B cell (primary cell): ENCODE measurements around the gene DCP1A. TPM values are rescaled to one million over a fixed set of nuclear protein-coding genes. Genes with fewer than 3 reads are reported as not detected.
"Not testable (repeated sequence)": the region's sequence is repeated elsewhere in the genome, so short reads cannot be mapped to it uniquely, and the experiment has no call there.

ENCODE experiments used
- ATAC-seq: fragments of 200-7000 bp; cut with Tn5 transposase; one replicate; pipeline ENCODE4 v1.10.0; 2021; ENCODE audit warnings: low read depth, mild to moderate bottlenecking, moderate number of reproducible peaks, moderate library complexity
- CTCF ChIA-PET: fragments of 350-600 bp; sonication (Branson Sonifier 250); formaldehyde crosslinking; loops from one replicate; lab custom pipeline; 2021; ENCODE audit warnings: antibody characterized with exemption, inconsistent platforms; lab: Charles Lee
- POLR2A ChIA-PET: fragments of 350-600 bp; sonication (Branson Sonifier 250); formaldehyde crosslinking; loops from one replicate; lab custom pipeline; 2021; ENCODE audit warnings: antibody characterized with exemption; lab: Charles Lee
- DNase-seq: peaks from one replicate; pipeline ENCODE4 v3.0.0; 2013
- H2AFZ ChIP-seq: 2 replicates; pipeline ENCODE4 v1.6.1; 2012; ENCODE audit warnings: mild to moderate bottlenecking, low read depth, low read length; ENCODE audit not compliant: insufficient read depth, poor library complexity, severe bottlenecking
- H3K27ac ChIP-seq, 2 donors: 1 replicate in 1 of 2; 2 replicates in 1 of 2; pipeline ENCODE4 v1.5.1; 2012 to 2013; ENCODE audit warnings: low read length in 2 of 2, mild to moderate bottlenecking in 2 of 2, moderate library complexity in 1 of 2
- H3K27me3 ChIP-seq, 4 experiments: fragments of 200-600 bp in 1 of 4; sonication (generic) in 1 of 4; replicated peaks in 1 of 4; 1 replicate in 2 of 4; 2 replicates in 2 of 4; pipeline versions ENCODE4 v1.6.1 to v1.7.0; 2013 to 2016; ENCODE audit warnings: low read length in 3 of 4, mild to moderate bottlenecking in 2 of 4, mixed read lengths in 1 of 4, moderate library complexity in 1 of 4; ENCODE audit not compliant: insufficient read depth in 4 of 4, control insufficient read depth in 3 of 4; ENCODE audit errors: control extremely low read depth in 1 of 4
- H3K36me3 ChIP-seq, 2 experiments: replicated peaks in 1 of 2; 1 replicate in 1 of 2; 2 replicates in 1 of 2; pipeline versions ENCODE4 v1.6.1 to v1.7.1; 2013; ENCODE audit warnings: low read length in 1 of 2; ENCODE audit not compliant: insufficient read depth in 2 of 2, control insufficient read depth in 1 of 2; ENCODE audit errors: control extremely low read depth in 1 of 2, extremely low read depth in 1 of 2
- H3K4me1 ChIP-seq, 2 donors: fragments of 200-600 bp in 1 of 2; sonication (generic) in 1 of 2; 1 replicate in 1 of 2; 2 replicates in 1 of 2; pipeline versions ENCODE4 v1.5.1 to v1.6.1; 2013 to 2017; ENCODE audit warnings: low read length in 2 of 2; ENCODE audit not compliant: control insufficient read depth in 2 of 2, insufficient read depth in 2 of 2
- H3K4me2 ChIP-seq: replicated peaks from 2 replicates; pipeline ENCODE3; 2012; ENCODE audit warnings: mild to moderate bottlenecking, low read depth, low read length; ENCODE audit not compliant: poor library complexity, severe bottlenecking
- H3K4me3 ChIP-seq, 5 experiments: fragments of 200-600 bp in 1 of 5; sonication (generic) in 1 of 5; 1 replicate in 3 of 5; 2 replicates in 2 of 5; pipeline versions ENCODE4 v1.5.1 to v1.7.0; 2011 to 2016; ENCODE audit warnings: low read length in 4 of 5, mild to moderate bottlenecking in 4 of 5, low read depth in 2 of 5, control low read depth in 1 of 5, moderate library complexity in 1 of 5; ENCODE audit not compliant: insufficient read depth in 1 of 5; ENCODE audit errors: control extremely low read depth in 1 of 5, extremely low read depth in 1 of 5
- H3K79me2 ChIP-seq: fragments of 200-600 bp; sonication (generic); one replicate; pipeline ENCODE4 v1.6.0; 2016; ENCODE audit warnings: low read length; ENCODE audit not compliant: control insufficient read depth, insufficient read depth
- H3K9ac ChIP-seq: fragments of 200-600 bp; sonication (generic); 2 replicates; pipeline ENCODE4 v1.6.1; 2017; ENCODE audit warnings: mild to moderate bottlenecking, low read length, moderate library complexity
- H3K9me3 ChIP-seq, 3 donors: one replicate each; pipeline versions ENCODE4 v1.6.1 to v1.7.1; 2013; ENCODE audit warnings: low read length in 2 of 3; ENCODE audit not compliant: control insufficient read depth in 2 of 3, insufficient read depth in 1 of 3; ENCODE audit errors: control extremely low read depth in 1 of 3
- H4K20me1 ChIP-seq: 2 replicates; pipeline ENCODE4 v1.6.0; 2012; ENCODE audit warnings: mild to moderate bottlenecking, low read length; ENCODE audit not compliant: insufficient read depth, control insufficient read depth, poor library complexity, severe bottlenecking
- H3K27ac Mint-ChIP-seq: one replicate; pipeline ENCODE4 v1.8.0; 2021; ENCODE audit warnings: mixed read lengths
- H3K27me3 Mint-ChIP-seq: one replicate; pipeline ENCODE4 v1.8.0; 2021; ENCODE audit warnings: mixed read lengths
- H3K4me1 Mint-ChIP-seq: one replicate; pipeline ENCODE4 v1.8.0; 2021; ENCODE audit warnings: mixed read lengths
- H3K4me3 Mint-ChIP-seq: one replicate; pipeline ENCODE4 v1.8.0; 2021; ENCODE audit warnings: mixed read lengths
- H3K9me3 Mint-ChIP-seq: one replicate; pipeline ENCODE4 v1.8.0; 2022; ENCODE audit warnings: mixed read lengths; ENCODE audit not compliant: insufficient read depth
- EZH2 ChIP-seq: IDR thresholded peaks from 2 replicates; pipeline ENCODE4 v1.6.1; 2012; ENCODE audit warnings: borderline replicate concordance, low read depth, mild to moderate bottlenecking, moderate library complexity, low read length; ENCODE audit not compliant: insufficient read depth, poor library complexity, severe bottlenecking
- WGBS: methylation state at CpG from one replicate; pipeline ENCODE4 v1.1.5; 2013; ENCODE audit warnings: missing lambda C conversion rate; ENCODE audit not compliant: insufficient coverage; 5-methylcytosine and 5-hydroxymethylcytosine counted together
- intact Hi-C: fragments of 100-400 bp; cut with micrococcal nuclease; formaldehyde crosslinking; loops from one replicate; pipeline ENCODE4 v1.10.0; 2022
- polyA plus RNA-seq: library from polyadenylated mRNA; depleted of rRNA; stranded (reverse); fragments of >200 nt; gene quantifications from 2 replicates; pipeline ENCODE4 v1.2.3, GENCODE V29; 2012
- total RNA-seq, 2 donors: library from RNA; stranded (reverse); fragments of 120-200 nt in 1 of 2; gene quantifications; 1 replicate in 1 of 2; 2 replicates in 1 of 2; pipeline versions ENCODE4 v1.2.3 to v1.2.4, GENCODE V29; 2013 to 2022
- TF ChIP-seq, protein P1 (sequence below): fragments of 200-600 bp; IDR thresholded peaks from one replicate; pipeline ENCODE4 v1.8.0; 2022; ENCODE audit warnings: antibody characterized with exemption, mild to moderate bottlenecking

The DCP1A gene
- total and polyA plus RNA-seq, 2 donors (not counting 1 experiment from before 2014, with no cell fraction given), result 16.6 to 44.6 TPM

DNA sequence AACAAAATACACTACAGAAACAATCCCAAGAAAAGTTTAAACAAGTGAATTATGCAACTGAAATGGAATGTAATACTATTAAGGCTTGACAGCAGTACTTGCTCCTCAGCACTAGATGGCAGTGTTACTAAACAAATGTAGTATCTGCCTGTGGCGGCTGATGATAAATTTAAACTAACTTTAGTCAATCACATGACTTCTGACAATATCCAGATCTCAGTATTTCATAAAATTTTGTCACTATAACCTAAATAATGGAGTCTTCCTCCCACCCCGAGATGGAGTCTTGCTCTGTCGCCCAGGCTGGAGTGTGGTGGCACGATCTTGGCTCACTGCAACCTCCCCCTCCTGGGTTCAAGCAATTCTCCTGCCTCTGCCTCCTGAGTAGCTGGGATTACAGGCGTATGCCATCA, 47.7 kb downstream of the DCP1A start:
- H3K4me3 Mint-ChIP-seq, H3K9ac ChIP-seq, H3K27ac ChIP-seq, H3K9me3 Mint-ChIP-seq, H3K79me2 ChIP-seq, POLR2A ChIA-PET, H2AFZ ChIP-seq, H3K4me2 ChIP-seq, H3K27ac Mint-ChIP-seq, H3K4me1 Mint-ChIP-seq, H3K4me1 ChIP-seq, H3K27me3 ChIP-seq, H3K9me3 ChIP-seq, H3K4me3 ChIP-seq, H4K20me1 ChIP-seq, H3K27me3 Mint-ChIP-seq: not testable (repeated sequence)
- 0% methylated on average over 1 of the region's 5 CpGs for WGBS
- CTCF ChIA-PET, result interaction anchor here (1.1 to 2.4 kb wide), 5 partner anchors 8 to 411 kb away, joined by 4 to 10 read pairs (median 4); no protein-coding TSS in a partner anchor
- intact Hi-C loops, result loop anchor here (1.0 to 10.0 kb wide), 2 partner anchors 185 to 1875 kb away; no protein-coding TSS in a partner anchor
- TF ChIP-seq, protein P1, sequence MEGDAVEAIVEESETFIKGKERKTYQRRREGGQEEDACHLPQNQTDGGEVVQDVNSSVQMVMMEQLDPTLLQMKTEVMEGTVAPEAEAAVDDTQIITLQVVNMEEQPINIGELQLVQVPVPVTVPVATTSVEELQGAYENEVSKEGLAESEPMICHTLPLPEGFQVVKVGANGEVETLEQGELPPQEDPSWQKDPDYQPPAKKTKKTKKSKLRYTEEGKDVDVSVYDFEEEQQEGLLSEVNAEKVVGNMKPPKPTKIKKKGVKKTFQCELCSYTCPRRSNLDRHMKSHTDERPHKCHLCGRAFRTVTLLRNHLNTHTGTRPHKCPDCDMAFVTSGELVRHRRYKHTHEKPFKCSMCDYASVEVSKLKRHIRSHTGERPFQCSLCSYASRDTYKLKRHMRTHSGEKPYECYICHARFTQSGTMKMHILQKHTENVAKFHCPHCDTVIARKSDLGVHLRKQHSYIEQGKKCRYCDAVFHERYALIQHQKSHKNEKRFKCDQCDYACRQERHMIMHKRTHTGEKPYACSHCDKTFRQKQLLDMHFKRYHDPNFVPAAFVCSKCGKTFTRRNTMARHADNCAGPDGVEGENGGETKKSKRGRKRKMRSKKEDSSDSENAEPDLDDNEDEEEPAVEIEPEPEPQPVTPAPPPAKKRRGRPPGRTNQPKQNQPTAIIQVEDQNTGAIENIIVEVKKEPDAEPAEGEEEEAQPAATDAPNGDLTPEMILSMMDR, result peak; percentile 88
- H3K36me3 ChIP-seq, result peaks cover 17 to 44% of the 10 kb centered on the region in 2 experiments
- DNase-seq (peak; percentile 61), ATAC-seq (peak; percentile 64)

DNA sequence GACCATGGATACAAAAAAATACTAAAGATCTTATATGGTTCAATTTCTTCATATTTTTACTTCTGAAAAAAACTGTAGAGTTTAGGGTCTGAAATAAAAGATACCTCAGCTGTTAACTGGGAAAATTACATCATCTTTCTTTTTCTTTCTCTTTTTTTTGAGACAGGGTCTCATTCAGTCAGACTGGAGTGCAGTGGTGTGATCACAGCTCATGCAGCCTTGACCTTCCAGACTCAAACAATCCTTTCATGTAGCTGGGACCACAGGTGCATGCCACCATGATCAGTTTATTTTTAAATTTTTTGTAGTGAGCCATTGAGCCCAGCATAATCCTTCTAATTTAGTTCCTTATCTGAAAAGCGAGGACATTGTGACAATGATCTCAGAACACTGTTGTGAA, 51.9 kb downstream of the DCP1A start:
- intact Hi-C loops, result loop anchor here (10.0 kb wide), 1 partner anchor 1879 kb away; no protein-coding TSS in a partner anchor
- Histone ChIP-seq H3K4me2 (no peak overlapping the region), H3K9ac (no peak overlapping the region), H2AFZ (no peak overlapping the region), H3K4me3 (no peak overlapping the region), H3K27me3 (no peaks in the 10 kb centered on the region), H3K9me3 (no peaks in the 10 kb centered on the region), H4K20me1 (no peaks in the 10 kb centered on the region), H3K36me3 (peaks cover 11 to 53% of the 10 kb centered on the region in 2 experiments), H3K27ac (no peak overlapping the region), H3K4me1 (no peaks in the 10 kb centered on the region), H3K79me2 (no peaks in the 10 kb centered on the region)
- POLR2A ChIA-PET, result no interaction called here
- DNase-seq (no peak), ATAC-seq (no peak)
- no CpG with 5 or more reads among the region's 1 CpG for WGBS
- H3K4me1 Mint-ChIP-seq, result peaks cover 4% of the 10 kb centered on the region
- no peak overlapping the region for H3K4me3 Mint-ChIP-seq
- CTCF ChIA-PET, result interaction anchor here (0.8 to 1.1 kb wide), 2 partner anchors 10 to 12 kb away, joined by 3 read pairs; no protein-coding TSS in a partner anchor
- H3K27ac Mint-ChIP-seq, result no peak overlapping the region
- no peaks in the 10 kb centered on the region for H3K9me3 Mint-ChIP-seq
- H3K27me3 Mint-ChIP-seq, result no peaks in the 10 kb centered on the region
- TF ChIP-seq, protein P1, result no peak
- no peak for TF ChIP-seq EZH2
